HEK293 (cell line): ENCODE measurements around the gene ARHGEF7.

Experiments
- CTCF ChIA-PET: fragments of 350-600 bp; formaldehyde crosslinking; extraction: SDS; loops from one replicate; lab custom pipeline; 2021; ENCODE audit warnings: antibody characterized with exemption; lab: Yijun Ruan, JAX
- POLR2A ChIA-PET: fragments of 300-600 bp; formaldehyde crosslinking; extraction: SDS; loops from one replicate; lab custom pipeline; 2020; ENCODE audit warnings: antibody characterized with exemption, inconsistent platforms; lab: Yijun Ruan, JAX
- H3K27ac ChIP-seq: fragments of 200-500 bp; sonication (Bioruptor generic); 2 replicates; pipeline ENCODE4 v1.5.1; 2014; ENCODE audit warnings: low read depth, low read length, control low read depth, inconsistent platforms; ENCODE audit errors: extremely low read depth
- H3K36me3 ChIP-seq, 2 experiments: fragments of 200-500 bp in 1 of 2; sonication (Bioruptor generic) in 1 of 2; 1 replicate in 1 of 2; 2 replicates in 1 of 2; pipeline ENCODE4 v1.5.1; 2014 to 2017; ENCODE audit warnings: inconsistent platforms in 2 of 2, low read length in 2 of 2; ENCODE audit not compliant: control insufficient read depth in 2 of 2, insufficient read depth in 1 of 2
- H3K4me1 ChIP-seq: fragments of 200-500 bp; sonication (Bioruptor generic); 2 replicates; pipeline ENCODE4 v1.5.1; 2014; ENCODE audit warnings: mild to moderate bottlenecking, low read length, inconsistent platforms; ENCODE audit not compliant: control insufficient read depth, insufficient read depth
- H3K4me3 ChIP-seq: 2 replicates; pipeline ENCODE4 v1.5.1; 2011; ENCODE audit warnings: low read depth, mild to moderate bottlenecking, control low read depth, low read length, moderate library complexity
- H3K9me3 ChIP-seq: fragments of 200-500 bp; sonication (Bioruptor generic); 2 replicates; pipeline ENCODE4 v1.5.1; 2014; ENCODE audit warnings: low read depth, low read length, inconsistent platforms; ENCODE audit not compliant: control insufficient read depth, insufficient read depth
- BCL11B ChIP-seq: fragments of 450-650 bp; formaldehyde crosslinking; IDR thresholded peaks from 2 replicates; pipeline ENCODE4 v1.5.1; 2016; ENCODE audit warnings: low read depth, missing biosample characterization, missing genetic modification characterization
- GLIS2 ChIP-seq: fragments of 450-650 bp; formaldehyde crosslinking; IDR thresholded peaks from 2 replicates; pipeline ENCODE4 v1.5.1; 2016; ENCODE audit warnings: missing biosample characterization, missing genetic modification characterization
- TCF7L2 ChIP-seq: IDR thresholded peaks from 2 replicates; pipeline ENCODE4 v1.6.1; 2011; ENCODE audit warnings: low read depth, mild to moderate bottlenecking, inconsistent platforms, low read length, moderate library complexity, borderline replicate concordance
- ZBTB21 ChIP-seq: fragments of 450-650 bp; formaldehyde crosslinking; IDR thresholded peaks from 2 replicates; pipeline ENCODE4 v1.5.1; 2017; ENCODE audit warnings: missing biosample characterization, missing genetic modification characterization
- ZBTB8A ChIP-seq: fragments of 450-650 bp; formaldehyde crosslinking; IDR thresholded peaks from 2 replicates; pipeline ENCODE4 v1.5.1; 2016; ENCODE audit warnings: missing biosample characterization, missing genetic modification characterization
- ZNF140 ChIP-seq: fragments of 450-650 bp; formaldehyde crosslinking; IDR thresholded peaks from 2 replicates; pipeline ENCODE4 v1.5.1; 2016; ENCODE audit warnings: missing biosample characterization, missing genetic modification characterization
- ZNF155 ChIP-seq: fragments of 450-650 bp; formaldehyde crosslinking; IDR thresholded peaks from 2 replicates; pipeline ENCODE4 v1.5.1; 2016; ENCODE audit warnings: missing biosample characterization, missing genetic modification characterization
- ZNF16 ChIP-seq: fragments of 450-650 bp; formaldehyde crosslinking; IDR thresholded peaks from 2 replicates; pipeline ENCODE4 v1.5.1; 2016; ENCODE audit warnings: low read depth, missing biosample characterization, missing genetic modification characterization
- ZNF169 ChIP-seq: fragments of 450-650 bp; formaldehyde crosslinking; IDR thresholded peaks from 2 replicates; pipeline ENCODE4 v1.5.1; 2016; ENCODE audit warnings: missing biosample characterization, missing genetic modification characterization
- ZNF24 ChIP-seq: fragments of 450-650 bp; formaldehyde crosslinking; IDR thresholded peaks from 2 replicates; pipeline ENCODE4 v1.5.1; 2016; ENCODE audit warnings: missing biosample characterization, missing genetic modification characterization
- ZNF302 ChIP-seq: fragments of 450-650 bp; formaldehyde crosslinking; IDR thresholded peaks from 2 replicates; pipeline ENCODE4 v1.5.1; 2016; ENCODE audit warnings: missing biosample characterization, missing genetic modification characterization, low read depth
- ZNF362 ChIP-seq: fragments of 450-650 bp; formaldehyde crosslinking; IDR thresholded peaks from 2 replicates; pipeline ENCODE4 v1.5.1; 2016; ENCODE audit warnings: missing biosample characterization, missing genetic modification characterization
- ZNF449 ChIP-seq: fragments of 450-650 bp; formaldehyde crosslinking; IDR thresholded peaks from 2 replicates; pipeline ENCODE4 v1.5.1; 2017; ENCODE audit warnings: missing biosample characterization, mild to moderate bottlenecking, missing genetic modification characterization, moderate library complexity
- ZNF555 ChIP-seq: fragments of 450-650 bp; formaldehyde crosslinking; conservative IDR thresholded peaks from 2 replicates; pipeline ENCODE4 v1.5.1; 2017; ENCODE audit warnings: missing biosample characterization, mild to moderate bottlenecking, missing genetic modification characterization, inconsistent platforms
- ZNF624 ChIP-seq: fragments of 450-650 bp; formaldehyde crosslinking; IDR thresholded peaks from 2 replicates; pipeline ENCODE4 v1.5.1; 2017; ENCODE audit warnings: missing biosample characterization, missing genetic modification characterization
- ZNF629 ChIP-seq: fragments of 450-650 bp; formaldehyde crosslinking; IDR thresholded peaks from 2 replicates; pipeline ENCODE4 v1.5.1; 2017; ENCODE audit warnings: missing biosample characterization, missing genetic modification characterization
- ZSCAN16 ChIP-seq: fragments of 450-650 bp; formaldehyde crosslinking; IDR thresholded peaks from 2 replicates; pipeline ENCODE4 v1.5.1; 2016; ENCODE audit warnings: missing biosample characterization, missing genetic modification characterization
- TF ChIP-seq, protein P1 (sequence below): fragments of 450-650 bp; formaldehyde crosslinking; IDR thresholded peaks from 2 replicates; pipeline ENCODE4 v1.5.1; 2016; ENCODE audit warnings: missing biosample characterization, missing genetic modification characterization
- TF ChIP-seq, protein P2 (sequence below): fragments of 450-650 bp; formaldehyde crosslinking; IDR thresholded peaks from 2 replicates; pipeline ENCODE4 v1.5.1; 2016; ENCODE audit warnings: missing biosample characterization, missing genetic modification characterization
- TF ChIP-seq, protein P3 (sequence below): fragments of 450-650 bp; formaldehyde crosslinking; IDR thresholded peaks from 2 replicates; pipeline ENCODE4 v1.5.1; 2016; ENCODE audit warnings: missing biosample characterization, missing genetic modification characterization

Gene ARHGEF7

GRCh38 chr13:111267784-111268183 lies 152.7 kb downstream of the ARHGEF7 start (continued):
- no peak for TF ChIP-seq TCF7L2
- no peak for TF ChIP-seq ZNF624 (tag by site-specific recombination)
- no peak for TF ChIP-seq ZNF155
- TF ChIP-seq ZNF302 (tag by site-specific recombination), result no peak
- no peak for TF ChIP-seq ZNF449 (tag by site-specific recombination)
- TF ChIP-seq ZNF169 (tag by site-specific recombination), result no peak
- no peak for TF ChIP-seq ZBTB21 (tag by site-specific recombination)
- no peak for TF ChIP-seq ZNF362 (tag by site-specific recombination)
- TF ChIP-seq, protein P1, sequence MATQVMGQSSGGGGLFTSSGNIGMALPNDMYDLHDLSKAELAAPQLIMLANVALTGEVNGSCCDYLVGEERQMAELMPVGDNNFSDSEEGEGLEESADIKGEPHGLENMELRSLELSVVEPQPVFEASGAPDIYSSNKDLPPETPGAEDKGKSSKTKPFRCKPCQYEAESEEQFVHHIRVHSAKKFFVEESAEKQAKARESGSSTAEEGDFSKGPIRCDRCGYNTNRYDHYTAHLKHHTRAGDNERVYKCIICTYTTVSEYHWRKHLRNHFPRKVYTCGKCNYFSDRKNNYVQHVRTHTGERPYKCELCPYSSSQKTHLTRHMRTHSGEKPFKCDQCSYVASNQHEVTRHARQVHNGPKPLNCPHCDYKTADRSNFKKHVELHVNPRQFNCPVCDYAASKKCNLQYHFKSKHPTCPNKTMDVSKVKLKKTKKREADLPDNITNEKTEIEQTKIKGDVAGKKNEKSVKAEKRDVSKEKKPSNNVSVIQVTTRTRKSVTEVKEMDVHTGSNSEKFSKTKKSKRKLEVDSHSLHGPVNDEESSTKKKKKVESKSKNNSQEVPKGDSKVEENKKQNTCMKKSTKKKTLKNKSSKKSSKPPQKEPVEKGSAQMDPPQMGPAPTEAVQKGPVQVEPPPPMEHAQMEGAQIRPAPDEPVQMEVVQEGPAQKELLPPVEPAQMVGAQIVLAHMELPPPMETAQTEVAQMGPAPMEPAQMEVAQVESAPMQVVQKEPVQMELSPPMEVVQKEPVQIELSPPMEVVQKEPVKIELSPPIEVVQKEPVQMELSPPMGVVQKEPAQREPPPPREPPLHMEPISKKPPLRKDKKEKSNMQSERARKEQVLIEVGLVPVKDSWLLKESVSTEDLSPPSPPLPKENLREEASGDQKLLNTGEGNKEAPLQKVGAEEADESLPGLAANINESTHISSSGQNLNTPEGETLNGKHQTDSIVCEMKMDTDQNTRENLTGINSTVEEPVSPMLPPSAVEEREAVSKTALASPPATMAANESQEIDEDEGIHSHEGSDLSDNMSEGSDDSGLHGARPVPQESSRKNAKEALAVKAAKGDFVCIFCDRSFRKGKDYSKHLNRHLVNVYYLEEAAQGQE (tag by site-specific recombination), result no peak
- TF ChIP-seq, all 188 proteins: peak for 0

- POLR2A ChIA-PET, result no interaction called here
- CTCF ChIA-PET, result no interaction called here
- Histone ChIP-seq H3K4me3 (no peak overlapping the region), H3K36me3 (peaks cover 0 to 54% of the 10 kb centered on the region in 2 experiments; a peak in 1 of 3 replicates), H3K27ac (no peak overlapping the region)
- TF ChIP-seq BCL11B (tag by site-specific recombination) (no peak), ZBTB8A (tag by site-specific recombination) (no peak), ZSCAN16 (tag by site-specific recombination) (no peak), ZNF449 (tag by site-specific recombination) (no peak)
- TF ChIP-seq, all 188 proteins: peak for 0
- Histone ChIP-seq H3K9me3 (no peaks in the 10 kb centered on the region), H3K4me1 (no peaks in the 10 kb centered on the region)
These were observed 154.4 kb downstream of the ARHGEF7 start for GRCh38 chr13:111269508-111269907.

- TF ChIP-seq, protein P2, sequence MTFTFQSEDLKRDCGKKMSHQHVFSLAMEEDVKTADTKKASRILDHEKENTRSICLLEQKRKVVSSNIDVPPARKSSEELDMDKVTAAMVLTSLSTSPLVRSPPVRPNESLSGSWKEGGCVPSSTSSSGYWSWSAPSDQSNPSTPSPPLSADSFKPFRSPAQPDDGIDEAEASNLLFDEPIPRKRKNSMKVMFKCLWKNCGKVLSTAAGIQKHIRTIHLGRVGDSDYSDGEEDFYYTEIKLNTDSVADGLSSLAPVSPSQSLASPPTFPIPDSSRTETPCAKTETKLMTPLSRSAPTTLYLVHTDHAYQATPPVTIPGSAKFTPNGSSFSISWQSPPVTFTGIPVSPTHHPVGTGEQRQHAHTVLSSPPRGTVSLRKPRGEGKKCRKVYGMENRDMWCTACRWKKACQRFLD (tag by site-specific recombination), result no peak
- TF ChIP-seq ZNF24 (tag by site-specific recombination) (no peak), ZNF629 (tag by site-specific recombination) (no peak), ZNF555 (tag by site-specific recombination) (no peak), GLIS2 (no peak), ZNF16 (tag by site-specific recombination) (no peak), ZNF140 (tag by site-specific recombination) (no peak)
- TF ChIP-seq, protein P3, sequence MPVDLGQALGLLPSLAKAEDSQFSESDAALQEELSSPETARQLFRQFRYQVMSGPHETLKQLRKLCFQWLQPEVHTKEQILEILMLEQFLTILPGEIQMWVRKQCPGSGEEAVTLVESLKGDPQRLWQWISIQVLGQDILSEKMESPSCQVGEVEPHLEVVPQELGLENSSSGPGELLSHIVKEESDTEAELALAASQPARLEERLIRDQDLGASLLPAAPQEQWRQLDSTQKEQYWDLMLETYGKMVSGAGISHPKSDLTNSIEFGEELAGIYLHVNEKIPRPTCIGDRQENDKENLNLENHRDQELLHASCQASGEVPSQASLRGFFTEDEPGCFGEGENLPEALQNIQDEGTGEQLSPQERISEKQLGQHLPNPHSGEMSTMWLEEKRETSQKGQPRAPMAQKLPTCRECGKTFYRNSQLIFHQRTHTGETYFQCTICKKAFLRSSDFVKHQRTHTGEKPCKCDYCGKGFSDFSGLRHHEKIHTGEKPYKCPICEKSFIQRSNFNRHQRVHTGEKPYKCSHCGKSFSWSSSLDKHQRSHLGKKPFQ, result no peak
- TF ChIP-seq, all 188 proteins: peak for 0
- Histone ChIP-seq H3K4me1 (no peaks in the 10 kb centered on the region), H3K4me3 (no peak overlapping the region), H3K36me3 (peaks cover 0 to 56% of the 10 kb centered on the region in 2 experiments; a peak in 1 of 3 replicates), H3K9me3 (no peaks in the 10 kb centered on the region), H3K27ac (no peak overlapping the region)
- ChIA-PET POLR2A (no interaction called here), CTCF (interaction anchor here (0.7 kb wide), 1 partner anchor 60 kb away, joined by 3 read pairs; no protein-coding TSS in a partner anchor)
These were observed 155.0 kb downstream of the ARHGEF7 start for GRCh38 chr13:111270126-111270525.
